Kidney glomerular epithelial cell (primary cell): ENCODE measurements around the gene OARD1.
"Not testable (repeated sequence)": the region's sequence is repeated elsewhere in the genome, so short reads cannot be mapped to it uniquely, and the experiment has no call there.

Source experiments
- DNase-seq: peaks from one replicate; lab custom pipeline; 2025; lab: John Stamatoyannopoulos, UW

OARD1 gene

GRCh38 chr6:41071923-41072835, at the start of gene OARD1:
Gene OARD1 (minus strand): TSS chr6:41072356. CDS start chr6:41071634, 722 bp downstream.
- peak; percentile 100 for DNase-seq

- DNase-seq: no peak
These were observed 47.9 kb upstream of the OARD1 start for GRCh38 chr6:41120058-41120457.

GRCh38 chr6:41119508-41119907, 47.4 kb upstream of the OARD1 start:
- no peak for DNase-seq

- DNase-seq: not testable (repeated sequence)
These were observed 42.9 kb upstream of the OARD1 start for GRCh38 chr6:41115027-41115426.

- DNase-seq: no peak
These were observed 38.9 kb upstream of the OARD1 start for GRCh38 chr6:41111017-41111416.

- DNase-seq: no peak
These were observed 31.7 kb upstream of the OARD1 start for GRCh38 chr6:41103847-41104246.

GRCh38 chr6:41100871-41101287, 28.7 kb upstream of the OARD1 start:
- no peak for DNase-seq

GRCh38 chr6:41098366-41098765, 26.2 kb upstream of the OARD1 start:
- DNase-seq: no peak

- DNase-seq: peak; percentile 45
These were observed 25.4 kb upstream of the OARD1 start for GRCh38 chr6:41097467-41098090.

- no peak for DNase-seq
These were observed 21.6 kb upstream of the OARD1 start for GRCh38 chr6:41093729-41094128.

- peak; percentile 19 for DNase-seq
These were observed 20.4 kb upstream of the OARD1 start for GRCh38 chr6:41092421-41093140.

GRCh38 chr6:41090841-41091761, 18.9 kb upstream of the OARD1 start:
- no peak for DNase-seq

- DNase-seq: peak; percentile 85
These were observed 16.3 kb upstream of the OARD1 start for GRCh38 chr6:41088451-41088850.

- DNase-seq: no peak
These were observed 13.0 kb upstream of the OARD1 start for GRCh38 chr6:41085182-41085581.

GRCh38 chr6:41083072-41083471, 10.9 kb upstream of the OARD1 start:
- DNase-seq: no peak

GRCh38 chr6:41080621-41081020, 8.5 kb upstream of the OARD1 start:
- DNase-seq: no peak

- no peak for DNase-seq
These were observed 6.9 kb upstream of the OARD1 start for GRCh38 chr6:41079080-41079479.

- no peak for DNase-seq
These were observed 5.9 kb upstream of the OARD1 start for GRCh38 chr6:41078101-41078500.

GRCh38 chr6:41077536-41077935, 5.4 kb upstream of the OARD1 start:
- no peak for DNase-seq

- DNase-seq: no peak
These were observed 3.8 kb upstream of the OARD1 start for GRCh38 chr6:41075651-41076626.
